GM19468 (cell line): ENCODE results near the gene LMBR1L.

Source experiments
- ATAC-seq: cut with Tn5 transposase; IDR thresholded peaks from one replicate; pipeline ENCODE4 v1.9.1; 2021; ENCODE audit warnings: mild to moderate bottlenecking, moderate library complexity, moderate number of reproducible peaks; ENCODE audit not compliant: unreplicated experiment; ENCODE audit errors: extremely low read depth

LMBR1L gene

DNA sequence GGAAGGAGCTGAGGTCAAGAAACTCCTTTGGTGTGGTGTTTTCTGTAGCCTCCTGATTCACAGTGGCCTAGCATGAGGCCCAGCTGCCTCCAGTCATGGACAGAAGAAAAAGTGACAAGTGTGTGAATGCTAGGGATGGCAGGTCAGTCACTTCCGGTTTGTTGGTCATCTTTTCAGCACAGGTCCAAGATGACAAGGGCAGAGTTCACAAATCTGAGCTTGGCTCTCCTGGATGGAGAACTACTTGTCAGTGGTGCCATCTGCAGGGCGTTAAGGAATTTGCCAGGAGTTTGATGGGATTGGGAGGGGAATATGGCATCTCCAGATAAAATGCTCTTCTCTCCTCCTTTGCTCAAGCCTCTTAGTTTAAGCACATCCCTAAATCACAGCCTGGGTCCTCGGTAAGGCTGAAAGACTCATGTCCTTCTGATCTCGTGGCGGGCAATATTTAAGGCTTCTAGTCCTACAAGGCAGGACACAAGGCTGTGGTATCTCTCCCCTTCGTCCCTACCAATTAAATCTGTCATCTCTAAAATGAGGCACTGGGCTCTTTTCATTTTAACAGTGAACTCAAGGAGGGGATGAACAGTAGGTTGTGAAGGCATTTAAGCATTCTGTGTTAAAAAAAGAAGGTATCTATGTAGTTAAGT lies 10.5 kb upstream of the LMBR1L start:
- ATAC-seq = no peak

DNA sequence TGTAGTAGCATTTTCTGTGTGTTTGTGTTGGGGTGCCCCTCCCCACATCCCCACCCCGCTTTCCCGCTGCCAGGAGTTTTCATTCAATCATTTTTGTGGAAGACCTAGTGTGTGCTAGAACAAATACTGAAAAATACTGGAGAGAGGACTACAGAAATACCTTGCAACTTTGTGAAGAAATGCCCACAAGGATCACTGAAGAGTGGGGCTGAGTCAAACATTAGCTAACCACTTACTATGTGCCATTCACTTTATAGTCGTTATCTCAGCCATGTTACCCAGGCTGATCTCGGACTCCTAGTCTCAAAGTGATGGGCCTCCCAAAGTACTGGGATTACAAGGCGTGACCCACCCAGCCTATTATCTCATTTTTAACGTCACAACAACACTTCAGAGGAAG lies 559 bp upstream of the LMBR1L start:
- no peak for ATAC-seq

DNA sequence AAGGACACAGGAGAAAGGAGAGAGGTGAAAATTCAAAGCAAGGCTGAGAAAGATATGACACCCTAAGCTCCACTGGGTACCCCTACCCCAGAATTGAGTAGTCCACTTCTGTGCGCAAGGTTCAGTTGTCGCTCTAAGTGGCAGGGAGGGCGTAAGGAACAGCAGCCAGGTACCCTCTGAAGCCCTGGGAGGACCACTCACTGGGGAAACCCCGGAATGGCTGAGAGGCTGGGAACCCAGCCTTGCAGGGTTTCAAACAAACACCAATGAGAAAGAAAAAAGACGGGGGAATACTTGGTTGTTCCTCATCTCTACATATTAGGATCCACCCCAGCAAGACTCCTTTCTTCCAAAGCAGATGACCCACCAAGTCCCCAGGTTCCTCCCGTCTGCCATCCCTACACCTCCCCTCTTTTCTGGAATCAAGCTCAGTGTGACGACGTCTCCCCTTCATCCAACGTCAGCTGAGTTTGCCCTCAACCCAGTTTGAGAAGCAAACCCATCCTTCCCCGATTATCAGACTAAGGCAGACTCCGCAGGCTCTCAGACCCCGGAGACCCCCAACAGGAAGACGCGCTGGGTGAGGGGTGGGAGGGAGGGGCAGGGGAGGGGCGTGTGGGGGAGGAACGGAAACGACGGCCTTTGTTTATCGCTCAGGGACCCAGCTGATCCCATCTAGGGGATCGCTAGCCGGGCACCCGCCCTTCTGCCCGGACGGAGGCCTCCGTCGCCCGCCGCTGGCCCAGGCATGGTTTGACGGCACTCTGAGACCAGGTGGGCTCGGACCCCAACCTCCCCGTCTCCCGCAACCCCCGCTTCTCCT lies 795 bp downstream of the LMBR1L start:
- no peak for ATAC-seq

DNA sequence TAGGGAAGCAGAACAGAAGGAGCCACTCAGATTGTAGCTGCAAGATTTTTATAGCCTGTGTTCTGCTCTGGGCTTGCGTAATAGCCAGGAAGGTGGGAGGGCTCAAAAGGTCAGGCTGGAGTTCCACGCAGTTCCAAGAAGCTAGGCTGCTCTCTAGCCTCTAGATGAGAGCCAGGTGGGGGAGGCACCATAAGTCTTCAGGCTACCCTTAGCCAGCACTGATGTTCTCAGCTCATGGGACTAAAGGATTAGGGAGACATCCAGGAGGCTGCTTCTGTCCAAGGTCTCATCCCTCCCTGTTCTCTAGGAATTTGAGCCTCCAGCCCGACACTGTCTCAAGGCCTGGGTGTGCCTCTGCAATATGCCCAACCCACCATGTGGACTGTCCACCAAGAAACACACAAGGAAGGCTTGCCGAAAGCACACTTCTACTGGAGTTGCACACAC lies 1.7 kb downstream of the LMBR1L start:
- no peak for ATAC-seq

DNA sequence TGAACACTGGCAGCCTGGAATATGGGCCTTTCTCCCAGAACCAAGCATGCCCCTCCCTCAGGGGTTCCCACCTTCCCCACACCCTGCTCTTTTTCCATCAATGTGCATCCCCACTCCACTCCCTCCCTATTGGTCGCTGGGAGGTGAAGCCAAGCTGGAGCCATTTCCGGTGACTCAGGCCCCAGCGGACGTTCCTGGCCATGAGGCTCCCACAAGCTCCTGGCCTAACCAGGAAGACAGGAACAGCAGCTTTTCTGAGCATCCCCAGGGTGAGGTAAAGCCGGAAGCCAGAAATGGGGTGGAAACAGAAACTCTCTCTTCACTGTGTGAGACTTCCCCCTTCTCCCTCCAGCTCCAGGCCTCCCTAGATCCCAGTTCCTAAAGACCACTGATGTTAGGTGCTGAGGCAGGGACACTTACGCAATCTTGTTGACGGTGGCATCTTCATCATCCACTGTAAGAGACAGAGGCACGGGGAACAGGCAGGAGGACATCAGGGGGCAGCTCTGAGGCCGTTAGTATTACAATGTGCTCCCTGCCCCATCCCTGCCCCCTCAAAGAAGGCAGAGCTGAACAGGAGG lies 5.1 kb downstream of the LMBR1L start:
- no peak for ATAC-seq

DNA sequence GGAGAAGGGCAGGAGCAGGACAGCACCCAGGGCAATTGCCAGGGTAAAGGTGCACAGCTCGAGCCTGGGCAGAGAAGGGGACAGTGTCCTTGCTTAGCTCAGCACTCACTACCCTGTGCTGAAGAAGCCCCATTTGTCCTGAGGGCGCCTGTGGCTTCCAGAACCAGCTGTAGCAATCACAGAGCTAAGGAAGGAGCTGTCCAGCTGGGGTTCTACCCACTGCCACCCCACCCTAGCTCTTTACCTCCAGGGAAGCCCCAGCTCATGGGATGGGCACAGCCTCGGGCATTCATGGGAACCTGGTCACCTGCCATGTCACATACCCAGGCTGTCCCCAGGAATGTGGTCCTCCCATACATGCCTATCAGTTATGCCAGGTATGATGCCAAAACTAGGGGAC lies 5.8 kb downstream of the LMBR1L start:
- no peak for ATAC-seq

DNA sequence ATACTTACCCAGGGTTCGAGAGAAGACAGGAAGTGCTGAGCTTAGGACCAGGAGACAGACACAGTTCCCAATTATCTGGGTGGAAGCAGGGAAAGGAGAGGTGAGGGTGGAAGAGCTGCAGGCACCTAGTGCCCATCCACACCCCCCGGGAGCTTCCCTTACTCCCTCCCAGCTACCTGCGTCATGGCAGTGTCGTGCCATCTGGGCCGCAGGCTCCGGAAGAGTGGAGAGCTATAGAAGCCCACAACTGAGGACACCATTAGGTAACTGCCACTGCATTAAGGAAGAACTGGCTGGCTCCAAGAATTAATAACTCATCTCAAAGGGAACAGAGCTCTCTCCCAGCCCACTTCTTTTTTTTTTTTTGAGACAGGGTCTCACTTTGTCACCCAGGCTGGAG lies 10.3 kb downstream of the LMBR1L start:
- no peak for ATAC-seq

DNA sequence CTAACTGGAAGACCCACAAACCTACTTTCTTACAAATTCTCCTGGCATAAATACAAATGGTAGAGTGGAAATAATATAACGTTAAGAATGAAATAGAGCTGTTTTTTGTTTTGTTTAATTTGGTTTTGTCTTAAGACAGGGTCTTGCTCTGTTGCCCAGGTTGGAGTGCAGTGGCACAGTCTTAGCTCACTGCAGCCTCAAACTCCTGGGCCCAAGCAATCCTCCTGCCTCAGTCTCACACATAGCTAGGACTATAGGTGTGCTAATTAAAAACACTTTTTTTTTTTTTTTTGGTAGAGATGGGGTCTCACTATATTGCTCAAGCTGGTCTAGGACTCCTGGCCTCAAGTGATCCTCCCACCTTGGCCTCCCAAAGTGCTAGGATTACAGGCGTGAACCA lies 11.9 kb downstream of the LMBR1L start:
- no peak for ATAC-seq

DNA sequence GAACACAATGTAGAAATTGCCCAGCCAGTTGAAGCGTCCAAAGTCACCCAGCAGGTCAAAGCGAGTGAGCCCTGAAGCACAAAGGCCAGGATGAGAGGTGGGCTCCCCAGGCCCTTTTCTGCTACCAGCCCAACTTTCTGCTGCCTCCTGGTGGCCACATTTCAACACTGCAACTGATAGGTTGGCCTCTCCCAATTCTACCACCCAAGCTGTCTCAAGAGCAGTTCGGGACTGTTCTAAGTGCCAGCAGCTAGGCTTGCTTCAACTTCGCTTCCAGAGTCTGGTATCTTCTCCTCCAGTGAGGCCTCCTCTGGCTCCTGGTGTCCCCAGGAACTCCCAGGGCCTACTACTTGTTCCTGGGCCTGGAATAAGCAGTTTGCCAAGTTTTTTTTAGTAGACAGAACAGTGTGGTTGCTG lies 12.6 kb downstream of the LMBR1L start:
- ATAC-seq = no peak

DNA sequence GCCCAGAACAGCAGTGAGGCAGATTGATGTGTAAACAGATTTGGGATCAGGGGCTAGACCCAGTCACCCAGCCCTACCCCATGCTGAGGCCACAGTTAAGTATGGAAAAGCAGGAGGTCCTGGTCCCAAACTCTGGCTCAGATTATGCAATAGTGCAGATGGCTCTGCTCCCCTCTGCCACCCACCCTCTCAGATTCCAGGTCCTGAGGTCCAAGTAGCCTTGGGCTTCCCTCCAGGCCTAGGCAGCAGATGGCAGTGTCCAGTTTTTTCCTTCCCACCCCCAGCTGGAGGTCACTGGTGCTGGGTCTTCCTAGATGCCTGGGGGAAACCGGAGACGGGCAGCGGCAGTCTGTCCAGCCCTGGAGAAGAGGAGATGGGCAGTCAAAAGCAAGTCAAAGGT lies 13.3 kb downstream of the LMBR1L start:
- ATAC-seq = no peak

DNA sequence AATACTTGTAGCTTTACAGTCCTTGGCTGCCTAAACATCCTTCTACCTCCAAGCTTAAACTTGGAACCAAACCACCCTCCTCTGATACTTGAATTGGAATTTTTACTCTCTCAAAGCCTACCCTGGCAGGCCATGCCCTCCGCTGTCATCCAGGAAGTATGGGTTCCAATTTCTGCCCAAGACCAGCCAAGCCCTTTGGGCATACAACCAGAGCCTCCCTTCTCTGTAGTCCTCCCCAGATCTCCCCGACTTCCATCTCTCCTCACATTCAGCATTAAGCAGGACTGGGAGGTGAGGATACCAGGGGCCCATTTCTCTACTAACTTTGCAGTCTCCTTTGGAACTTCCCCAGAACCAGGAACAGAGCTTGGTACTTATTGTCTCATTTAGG lies 15.7 kb downstream of the LMBR1L start:
- no peak for ATAC-seq

DNA sequence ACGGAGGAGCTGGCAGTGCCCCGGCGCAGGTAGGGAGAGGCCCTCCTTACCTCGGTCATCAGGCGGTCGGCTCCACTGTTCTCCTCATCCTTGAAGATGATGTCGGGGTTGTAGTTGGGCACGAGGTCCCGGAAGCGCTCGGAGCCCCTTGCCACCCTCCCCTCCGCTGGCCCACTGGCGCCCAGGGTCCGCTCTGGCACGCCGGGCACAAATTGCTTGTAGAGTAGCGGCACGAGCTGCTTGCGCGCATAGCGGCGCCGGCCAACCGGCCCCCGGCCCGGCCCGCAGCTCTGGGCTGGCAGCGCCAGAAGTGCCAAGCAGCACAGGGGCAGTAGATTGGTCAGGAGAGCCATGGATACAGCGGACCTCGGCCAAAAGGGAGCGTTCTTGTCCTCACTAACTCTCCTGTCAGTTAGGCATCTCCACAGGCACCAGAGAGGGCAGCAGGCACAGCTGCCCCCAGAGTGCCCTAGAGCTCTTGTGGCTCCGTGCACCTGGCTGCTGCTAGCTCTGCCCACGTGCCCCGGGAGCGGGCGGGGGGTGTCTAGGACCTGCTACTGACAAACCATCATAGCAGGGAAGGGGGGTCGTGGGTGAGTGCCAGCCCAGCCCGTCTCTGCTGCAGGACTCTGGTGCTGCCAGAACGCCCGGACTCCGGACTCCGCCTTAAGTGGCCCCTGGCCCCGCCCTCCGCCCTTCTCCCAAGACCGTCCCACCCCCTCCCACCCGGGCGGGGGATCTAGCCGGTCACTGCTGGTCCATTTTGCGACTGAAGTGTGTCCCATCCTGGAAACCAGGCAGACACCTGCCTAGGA lies 16.3 kb downstream of the LMBR1L start, which contains the start of gene DHH:
Gene DHH (minus strand): TSS at position 642 of the 815 bp plus-strand sequence. CDS start 289 bp downstream, at position 353.
- ATAC-seq = no peak

DNA sequence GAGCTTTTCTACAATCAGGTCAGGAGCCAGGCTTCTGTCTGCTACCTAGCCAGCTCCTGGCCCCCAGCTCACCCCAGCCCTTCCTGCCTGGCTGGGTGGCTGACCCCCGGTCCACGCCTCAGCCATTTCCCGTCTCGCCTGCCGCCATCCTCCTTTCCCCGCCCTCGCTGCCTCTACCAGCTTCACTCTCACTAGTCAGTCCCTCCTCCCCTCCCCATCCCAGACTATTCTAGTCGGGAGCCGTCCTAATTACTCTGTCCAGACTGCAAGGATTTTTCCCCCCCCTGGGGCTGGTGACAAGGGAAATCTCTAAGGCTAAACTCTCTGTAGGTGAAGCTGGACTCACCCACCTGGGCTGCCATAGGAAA lies 16.9 kb downstream of the LMBR1L start:
- no peak for ATAC-seq

DNA sequence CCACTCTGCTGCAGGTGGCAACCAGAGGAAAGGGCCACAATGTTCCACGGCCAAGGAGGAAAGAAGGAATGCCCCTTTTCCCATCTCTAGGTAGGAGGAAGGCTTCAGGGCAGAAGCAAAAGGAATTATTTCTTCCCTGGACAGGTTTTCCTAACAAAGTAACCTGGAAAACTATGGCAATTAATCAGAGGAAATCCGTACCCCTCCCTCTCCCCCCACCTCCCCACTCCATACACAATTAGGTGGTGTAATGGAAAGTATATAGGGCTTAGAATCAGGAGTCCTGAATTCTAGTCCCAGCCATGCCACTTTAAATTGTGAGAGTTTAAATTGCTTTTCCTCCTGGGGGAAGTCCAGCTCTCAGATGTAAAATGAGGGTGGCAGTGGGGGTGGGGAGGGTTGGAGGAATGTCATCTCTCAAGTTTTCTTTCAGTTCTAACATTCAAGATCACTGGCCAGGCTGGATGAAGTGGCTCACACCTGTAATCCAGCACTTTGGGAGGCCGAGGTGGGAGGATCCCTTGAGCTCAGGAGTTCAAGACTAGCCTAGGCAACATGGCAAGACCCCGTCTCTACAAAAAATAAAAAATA lies 17.7 kb downstream of the LMBR1L start:
- no peak for ATAC-seq

DNA sequence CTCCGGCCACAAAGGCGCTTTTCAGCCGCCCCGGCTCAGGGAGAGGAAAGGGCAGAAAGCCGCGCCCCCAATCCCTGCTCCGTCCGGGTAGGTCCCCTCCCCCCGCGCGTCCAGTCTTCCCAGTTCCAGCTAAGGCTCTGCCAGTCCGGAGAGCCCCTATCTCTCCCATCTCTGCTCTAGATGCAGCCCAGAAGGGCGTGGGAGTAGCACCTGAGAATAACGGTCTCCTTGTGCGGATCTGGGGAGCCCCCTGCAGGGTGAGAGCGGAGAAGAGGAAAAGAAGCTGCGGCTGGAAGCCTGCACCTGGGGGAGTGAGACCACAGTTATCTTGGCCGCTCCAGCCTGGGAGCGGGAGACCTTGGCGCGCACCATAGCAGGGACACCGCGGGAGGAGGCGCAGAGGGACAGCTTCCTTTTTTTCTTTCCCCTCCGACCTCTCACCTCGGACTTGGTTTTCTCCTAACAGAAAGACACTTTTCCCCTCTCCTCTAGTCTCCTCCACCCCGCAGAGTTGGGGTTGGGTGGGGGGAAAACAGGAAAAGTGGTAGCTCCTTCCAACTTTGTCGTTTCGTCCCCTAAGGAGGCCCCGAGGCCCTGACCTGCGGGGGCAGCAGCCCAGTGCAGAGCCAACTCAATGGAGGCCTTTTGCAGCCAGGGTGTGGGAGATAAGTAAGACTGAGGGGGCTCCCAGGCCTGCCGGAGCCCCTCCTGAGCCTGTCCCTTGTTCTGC lies 18.4 kb downstream of the LMBR1L start:
- ATAC-seq = no peak

DNA sequence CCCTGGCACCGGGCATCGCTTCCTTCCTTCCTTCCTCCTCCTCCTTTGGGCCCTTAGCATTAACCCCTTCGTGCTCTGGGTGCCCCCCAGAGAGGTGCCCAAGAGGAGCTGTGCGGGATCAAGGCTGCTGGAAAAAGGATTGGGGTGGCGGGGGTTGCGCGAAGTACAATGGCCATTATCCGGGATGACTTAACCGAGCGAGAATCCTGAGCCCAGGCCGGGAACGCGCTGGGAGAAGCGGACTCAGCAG lies 18.9 kb downstream of the LMBR1L start:
- no peak for ATAC-seq

DNA sequence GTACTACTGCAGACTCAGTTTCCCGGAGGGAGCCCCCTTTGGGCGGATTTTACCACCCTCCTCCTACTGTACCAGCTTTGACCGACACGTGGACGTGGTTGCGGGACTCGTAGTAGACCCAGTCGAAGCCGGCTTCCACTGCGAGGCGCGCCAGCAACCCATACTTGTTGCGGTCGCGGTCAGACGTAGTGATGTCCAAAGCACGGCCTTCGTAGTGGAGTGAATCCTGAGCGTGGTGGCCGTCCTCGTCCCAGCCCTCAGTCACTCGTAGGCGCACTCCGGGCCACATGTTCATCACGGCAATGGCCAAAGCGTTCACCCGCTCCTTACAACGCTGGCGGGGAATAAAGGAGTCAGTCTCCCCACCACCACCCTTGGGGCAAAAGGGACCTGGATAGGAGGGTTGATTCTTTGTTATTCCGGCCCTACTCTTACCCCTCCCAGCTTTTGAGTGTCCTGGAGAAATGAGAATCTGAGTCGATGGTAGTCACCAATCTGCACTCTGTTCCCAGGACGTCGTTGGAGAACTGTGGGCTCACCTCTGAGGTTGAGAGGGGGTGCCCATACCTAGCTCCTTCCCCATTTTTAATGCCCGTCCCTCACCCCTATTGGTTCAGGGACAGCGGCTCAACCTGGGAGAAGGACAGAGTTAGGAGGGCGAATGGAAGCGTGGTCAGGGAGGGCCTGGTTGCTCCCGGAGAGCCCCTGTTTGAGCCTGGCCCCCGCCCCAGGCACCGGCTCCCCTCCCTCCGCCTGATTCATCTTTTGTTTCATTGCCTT lies 19.4 kb downstream of the LMBR1L start:
- ATAC-seq = no peak

DNA sequence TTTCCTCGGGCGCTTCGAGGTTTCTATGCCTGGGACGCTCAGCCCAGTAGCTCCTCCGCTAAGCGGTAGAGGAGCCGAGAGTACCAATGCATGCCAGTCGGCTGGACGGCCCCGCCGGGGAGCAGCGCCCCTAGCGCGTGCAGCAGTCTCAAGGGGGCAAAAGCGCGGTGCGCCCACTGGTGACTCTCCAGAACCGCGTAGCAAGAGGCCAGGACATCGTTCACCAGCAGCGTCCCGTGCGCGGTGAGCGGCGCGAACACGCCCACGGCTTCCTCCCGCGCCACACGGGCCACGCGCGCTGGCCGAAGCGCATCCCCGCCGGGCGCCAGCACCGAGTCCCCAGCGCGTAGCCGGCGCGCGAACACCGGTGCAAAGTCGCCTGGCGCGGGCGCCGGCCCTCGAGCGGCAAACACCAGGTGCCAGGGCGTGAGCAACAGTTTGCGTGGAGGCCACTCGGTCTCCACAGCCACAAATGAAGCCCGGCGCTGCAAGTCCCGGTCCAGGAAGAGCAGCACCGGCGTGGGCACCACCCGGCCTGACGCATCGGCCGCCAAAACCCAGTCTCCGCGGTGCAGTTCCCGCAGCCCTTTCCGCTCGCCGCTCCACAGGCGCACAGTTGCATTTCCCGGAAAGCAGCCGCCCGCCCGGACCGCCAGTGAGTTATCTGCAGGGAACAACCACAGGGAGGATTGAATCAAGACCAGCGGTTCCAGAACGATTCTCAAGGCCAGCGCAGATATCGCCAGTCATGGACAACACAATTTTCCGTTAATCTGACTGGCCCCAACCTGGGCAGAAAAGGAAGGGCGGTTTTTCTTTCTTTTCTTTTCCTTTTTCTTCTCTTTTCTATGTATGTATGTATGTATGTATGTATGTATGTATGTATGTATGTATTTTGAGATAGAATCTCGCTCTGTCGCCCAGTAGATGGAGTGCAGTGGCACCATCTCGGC lies 20.6 kb downstream of the LMBR1L start:
- no peak for ATAC-seq
